GM12891 (cell line): ENCODE results near the gene CARD18.

ENCODE experiments used
- POLR2A ChIP-seq: IDR thresholded peaks from 2 replicates; pipeline ENCODE4 v1.6.1; 2011; ENCODE audit warnings: low read depth, low read length, control low read depth
- SPI1 ChIP-seq: IDR thresholded peaks from 2 replicates; pipeline ENCODE4 v1.6.1; 2011; ENCODE audit warnings: low read depth, low read length, control low read depth
- TAF1 ChIP-seq: IDR thresholded peaks from 2 replicates; pipeline ENCODE4 v1.6.1; 2011; ENCODE audit warnings: low read depth, low read length, control low read depth

GRCh38 chr11:105181100-105181499, 41.5 kb upstream of the CARD18 start:
- TF ChIP-seq TAF1: no peak
- no peak for TF ChIP-seq SPI1
- TF ChIP-seq POLR2A: no peak
